ENCODE measurements around the gene PCGF3.
"Not testable (repeated sequence)": the region's sequence is repeated elsewhere in the genome, so short reads cannot be mapped to it uniquely, and the experiment has no call there.

The PCGF3 gene

GRCh38 chr4:774419-775092 is 68.9 kb downstream of the PCGF3 start:
- Mint-ChIP-seq H3K27ac (peak overlapping the region; percentile 69), H3K4me1 (peaks cover 55% of the 10 kb centered on the region), H3K36me3 (peaks cover 88% of the 10 kb centered on the region), H3K4me3 (peak overlapping the region; percentile 5)
- H3K9me3 Mint-ChIP-seq; ATAC-seq; DNase-seq (ENCODE audit: low spot score in 2 of 2): not testable (repeated sequence)

- H3K4me3 Mint-ChIP-seq = peak overlapping the region; percentile 5
- not testable (repeated sequence) for H3K9me3 Mint-ChIP-seq; DNase-seq (ENCODE audit: low spot score in 2 of 2); ATAC-seq
- H3K4me1 Mint-ChIP-seq = peaks cover 56% of the 10 kb centered on the region
- H3K27ac Mint-ChIP-seq = peak overlapping the region; percentile 69
- peaks cover 88% of the 10 kb centered on the region for H3K36me3 Mint-ChIP-seq
Observed at GRCh38 chr4:775485-775884, 69.9 kb downstream of the PCGF3 start.

- no peaks in the 10 kb centered on the region for H3K9me3 Mint-ChIP-seq
- DNase-seq (ENCODE audit: low spot score in 2 of 2) = no peak
- ATAC-seq = no peak
- H3K27ac Mint-ChIP-seq = peak overlapping the region; percentile 69
- H3K36me3 Mint-ChIP-seq = peaks cover 88% of the 10 kb centered on the region
- H3K4me1 Mint-ChIP-seq = peaks cover 58% of the 10 kb centered on the region
- H3K4me3 Mint-ChIP-seq = no peak overlapping the region
Observed at GRCh38 chr4:776743-777441, 71.3 kb downstream of the PCGF3 start.

GRCh38 chr4:777520-778262 is 72.1 kb downstream of the PCGF3 start:
- Mint-ChIP-seq H3K36me3 (peaks cover 86% of the 10 kb centered on the region), H3K4me3 (no peak overlapping the region), H3K4me1 (peaks cover 65% of the 10 kb centered on the region), H3K27ac (peak overlapping the region; percentile 82), H3K9me3 (no peaks in the 10 kb centered on the region)
- ATAC-seq = no peak
- no peak for DNase-seq (ENCODE audit: low spot score in 2 of 2)

GRCh38 chr4:779555-779954 is 73.9 kb downstream of the PCGF3 start:
- no peaks in the 10 kb centered on the region for H3K9me3 Mint-ChIP-seq
- peak overlapping the region; percentile 34 for H3K27ac Mint-ChIP-seq
- ATAC-seq = no peak
- H3K36me3 Mint-ChIP-seq = peaks cover 79% of the 10 kb centered on the region
- H3K4me3 Mint-ChIP-seq = peak overlapping the region; percentile 77
- H3K4me1 Mint-ChIP-seq = peaks cover 58% of the 10 kb centered on the region
- DNase-seq (ENCODE audit: low spot score in 2 of 2) = no peak

- Mint-ChIP-seq H3K4me3 (peak overlapping the region; percentile 77), H3K27ac (peak overlapping the region; percentile 96), H3K4me1 (peaks cover 58% of the 10 kb centered on the region), H3K36me3 (peaks cover 72% of the 10 kb centered on the region)
- not testable (repeated sequence) for ATAC-seq; H3K9me3 Mint-ChIP-seq; DNase-seq (ENCODE audit: low spot score in 2 of 2)
Observed at GRCh38 chr4:780255-780654, 74.6 kb downstream of the PCGF3 start.

- Mint-ChIP-seq H3K36me3 (peaks cover 65% of the 10 kb centered on the region), H3K4me3 (peak overlapping the region; percentile 77), H3K9me3 (no peaks in the 10 kb centered on the region), H3K27ac (peak overlapping the region; percentile 96), H3K4me1 (peaks cover 55% of the 10 kb centered on the region)
- DNase-seq (ENCODE audit: low spot score in 2 of 2) (no peak), ATAC-seq (no peak)
Observed at GRCh38 chr4:780716-781492, 75.3 kb downstream of the PCGF3 start.

- DNase-seq (ENCODE audit: low spot score in 2 of 2) (peak; percentile 97 to 99), ATAC-seq (peak; percentile 96)
- Mint-ChIP-seq H3K27ac (peak overlapping the region; percentile 96), H3K9me3 (no peaks in the 10 kb centered on the region), H3K4me3 (peak overlapping the region; percentile 77), H3K36me3 (peaks cover 58% of the 10 kb centered on the region), H3K4me1 (peaks cover 50% of the 10 kb centered on the region)
Observed at GRCh38 chr4:781493-782216, 76.0 kb downstream of the PCGF3 start.

GRCh38 chr4:784401-785331 is 79.0 kb downstream of the PCGF3 start:
- peak overlapping the region; percentile 34 for H3K4me3 Mint-ChIP-seq
- no peaks in the 10 kb centered on the region for H3K9me3 Mint-ChIP-seq
- H3K36me3 Mint-ChIP-seq = peaks cover 33% of the 10 kb centered on the region
- no peak for ATAC-seq
- DNase-seq (ENCODE audit: low spot score in 2 of 2) = no peak
- H3K4me1 Mint-ChIP-seq = peaks cover 34% of the 10 kb centered on the region
- H3K27ac Mint-ChIP-seq = no peak overlapping the region

- no peak for ATAC-seq
- Mint-ChIP-seq H3K9me3 (no peaks in the 10 kb centered on the region), H3K4me3 (peak overlapping the region; percentile 34), H3K27ac (no peak overlapping the region), H3K4me1 (peaks cover 26% of the 10 kb centered on the region), H3K36me3 (peaks cover 25% of the 10 kb centered on the region)
- DNase-seq (ENCODE audit: low spot score in 2 of 2) = no peak
Observed at GRCh38 chr4:785332-786073, 79.9 kb downstream of the PCGF3 start.

- H3K36me3 Mint-ChIP-seq = peaks cover 18% of the 10 kb centered on the region
- ATAC-seq (no peak), DNase-seq (ENCODE audit: low spot score in 2 of 2) (no peak)
- H3K4me1 Mint-ChIP-seq = peaks cover 23% of the 10 kb centered on the region
- peak overlapping the region; percentile 34 for H3K4me3 Mint-ChIP-seq
- no peak overlapping the region for H3K27ac Mint-ChIP-seq
- no peaks in the 10 kb centered on the region for H3K9me3 Mint-ChIP-seq
Observed at GRCh38 chr4:786074-786741, 80.6 kb downstream of the PCGF3 start.

GRCh38 chr4:786861-787300 is 81.2 kb downstream of the PCGF3 start:
- Mint-ChIP-seq H3K9me3 (no peaks in the 10 kb centered on the region), H3K4me1 (peaks cover 23% of the 10 kb centered on the region), H3K4me3 (peak overlapping the region; percentile 12), H3K36me3 (peaks cover 11% of the 10 kb centered on the region), H3K27ac (no peak overlapping the region)
- ATAC-seq (no peak), DNase-seq (ENCODE audit: low spot score in 2 of 2) (peak in 1 of 2 donors; percentile 51)

Measured in stimulated activated effector memory CD8-positive, alpha-beta T cell treated with anti-CD3 and anti-CD28 coated beads, Interleukin-12 subunit alpha, Interleukin-12 subunit beta, amount 100 ng/mL, for 72 hours (primary cell).